Stomach (tissue), 9 donors: ENCODE data around the gene RNF215. TPM values are rescaled to one million over a fixed set of nuclear protein-coding genes. Genes with fewer than 3 reads are reported as not detected.

Experiments used
- DNase-seq, 2 donors: peaks; one replicate each; pipeline versions ENCODE4 v3.0.0 to v3.0.0-alpha.2; 2013 to 2019
- H3K27ac ChIP-seq, 5 donors: fragments of 200-600 bp in 4 of 5; sonication (generic) in 4 of 5; one replicate each; pipeline ENCODE4 v1.5.1; 2013 to 2019; ENCODE audit warnings: mild to moderate bottlenecking in 1 of 5, moderate library complexity in 1 of 5
- H3K27me3 ChIP-seq, 3 donors: fragments of 200-600 bp; sonication (generic); one replicate each; pipeline ENCODE4 v1.5.1; 2017 to 2019; ENCODE audit warnings: mixed run types in 1 of 3
- H3K36me3 ChIP-seq, 4 donors: fragments of 200-600 bp; sonication (generic); 1 replicate in 3 of 4; 2 replicates in 1 of 4; pipeline ENCODE4 v1.5.1; 2016 to 2019
- H3K4me1 ChIP-seq, 4 donors: fragments of 200-600 bp; sonication (generic); one replicate each; pipeline ENCODE4 v1.5.1; 2016 to 2019
- H3K4me3 ChIP-seq, 4 donors: fragments of 200-600 bp; sonication (generic) in 3 of 4; one replicate each; pipeline ENCODE4 v1.5.1; 2016 to 2019; ENCODE audit warnings: mild to moderate bottlenecking in 1 of 4
- H3K9me3 ChIP-seq, 4 donors: fragments of 200-600 bp; sonication (generic); one replicate each; pipeline ENCODE4 v1.5.1; 2016 to 2019
- EP300 ChIP-seq: sonication (generic); formaldehyde crosslinking; IDR thresholded peaks from one replicate; pipeline ENCODE4 v1.6.1; 2017; ENCODE audit warnings: antibody characterized with exemption
- POLR2A ChIP-seq, 4 donors: fragments of 450-650 bp; IDR thresholded peaks; one replicate each; pipeline ENCODE4 v1.6.1; 2016; ENCODE audit warnings: antibody characterized with exemption in 4 of 4, control low read depth in 2 of 4, mild to moderate bottlenecking in 1 of 4, moderate library complexity in 1 of 4
- POLR2AphosphoS5 ChIP-seq, 3 donors: sonication (generic); formaldehyde crosslinking; IDR thresholded peaks; one replicate each; pipeline ENCODE4 v1.6.1; 2016; ENCODE audit warnings: antibody characterized with exemption in 3 of 3
- WGBS, 5 donors: extraction: QIAGEN DNeasy Blood & Tissue Kit in 3 of 5; methylation state at CpG; one replicate each; pipeline versions ENCODE4 v1.1.5 to v1.1.7; 2013 to 2018; 5-methylcytosine and 5-hydroxymethylcytosine counted together
- intact Hi-C: fragments of 100-400 bp; cut with DNase I; formaldehyde crosslinking; loops from one replicate; pipeline ENCODE4 v1.15.1; 2023; ENCODE audit warnings: low total_unique reads
- polyA plus RNA-seq, 3 donors: library from polyadenylated mRNA; stranded (reverse); fragments of 200-250 nt; gene quantifications; one replicate each; pipeline ENCODE4 v1.2.3, GENCODE V29; 2013
- total RNA-seq, 5 donors: library from RNA; depleted of rRNA; stranded (reverse); fragments of >200 nt; gene quantifications; one replicate each; pipeline versions ENCODE4 v1.1.0 to v1.2.3, GENCODE V29; 2014 to 2016
- TF ChIP-seq, protein P1 (sequence below), 7 experiments: fragments of 450-650 bp in 4 of 7; fragments of 200-600 bp in 3 of 7; sonication (generic) in 3 of 7; IDR thresholded peaks; one replicate each; pipeline ENCODE4 v1.5.1; 2016 to 2019; ENCODE audit warnings: antibody characterized with exemption in 7 of 7, control low read depth in 2 of 7, mild to moderate bottlenecking in 1 of 7
- donor health status: healthy with polysubstance abuse.
- donor health status: Bipolar disorder and iron deficiency.
- donor health status: healthy.

The RNF215 gene
- total and polyA plus RNA-seq, 8 donors: 3.6 to 29.4 (median 7.3) TPM

DNA sequence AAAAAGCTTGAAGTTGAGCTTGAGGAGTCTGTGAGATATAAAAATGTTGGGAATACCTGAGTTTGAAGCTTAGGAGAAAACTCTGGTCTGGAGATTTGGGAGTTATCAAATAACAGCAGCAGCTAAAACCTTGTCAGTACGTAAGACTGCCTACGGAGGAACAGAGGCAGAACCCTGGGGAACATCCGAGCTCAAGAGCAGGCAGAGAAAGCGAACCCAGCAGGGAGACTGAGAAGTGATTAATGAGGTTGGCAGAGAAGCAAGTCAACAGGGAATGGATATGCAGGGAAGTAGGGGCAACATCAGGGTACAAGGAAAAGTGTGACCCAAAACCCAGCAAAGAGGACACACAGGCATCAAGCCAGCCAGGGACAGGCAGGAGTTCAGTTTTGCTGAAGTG is 25.8 kb upstream of the RNF215 start:
- TF ChIP-seq, protein P1, sequence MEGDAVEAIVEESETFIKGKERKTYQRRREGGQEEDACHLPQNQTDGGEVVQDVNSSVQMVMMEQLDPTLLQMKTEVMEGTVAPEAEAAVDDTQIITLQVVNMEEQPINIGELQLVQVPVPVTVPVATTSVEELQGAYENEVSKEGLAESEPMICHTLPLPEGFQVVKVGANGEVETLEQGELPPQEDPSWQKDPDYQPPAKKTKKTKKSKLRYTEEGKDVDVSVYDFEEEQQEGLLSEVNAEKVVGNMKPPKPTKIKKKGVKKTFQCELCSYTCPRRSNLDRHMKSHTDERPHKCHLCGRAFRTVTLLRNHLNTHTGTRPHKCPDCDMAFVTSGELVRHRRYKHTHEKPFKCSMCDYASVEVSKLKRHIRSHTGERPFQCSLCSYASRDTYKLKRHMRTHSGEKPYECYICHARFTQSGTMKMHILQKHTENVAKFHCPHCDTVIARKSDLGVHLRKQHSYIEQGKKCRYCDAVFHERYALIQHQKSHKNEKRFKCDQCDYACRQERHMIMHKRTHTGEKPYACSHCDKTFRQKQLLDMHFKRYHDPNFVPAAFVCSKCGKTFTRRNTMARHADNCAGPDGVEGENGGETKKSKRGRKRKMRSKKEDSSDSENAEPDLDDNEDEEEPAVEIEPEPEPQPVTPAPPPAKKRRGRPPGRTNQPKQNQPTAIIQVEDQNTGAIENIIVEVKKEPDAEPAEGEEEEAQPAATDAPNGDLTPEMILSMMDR (IDR thresholded peaks at IDR 0.05): no peak
- TF ChIP-seq POLR2AphosphoS5 (IDR thresholded peaks at IDR 0.05): no peak
- no peak for TF ChIP-seq EP300
- TF ChIP-seq POLR2A (IDR thresholded peaks at IDR 0.05): no peak
- Histone ChIP-seq H3K36me3 (peaks cover 14 to 98% (median 90%) of the 10 kb centered on the region in 4 donors), H3K27ac (no peak overlapping the region)

DNA sequence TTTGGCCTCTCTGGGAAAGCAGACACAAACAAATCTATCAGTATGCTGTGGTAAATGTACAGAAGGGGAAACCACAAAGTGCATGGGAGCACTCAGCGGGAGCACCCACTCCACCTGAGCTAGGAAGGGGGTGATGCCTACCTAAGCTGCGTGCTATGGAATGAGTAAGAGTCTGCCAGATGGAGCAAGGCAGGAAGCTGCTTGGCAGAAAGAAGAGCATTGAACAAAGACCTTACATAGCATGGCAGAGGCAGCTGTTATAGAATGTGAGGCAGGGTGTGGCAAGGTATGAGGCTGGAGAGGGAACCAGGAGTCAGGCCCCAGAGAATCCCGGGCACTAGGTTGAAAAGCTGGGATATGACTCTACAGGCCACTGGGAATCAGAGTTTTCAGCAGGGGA is 24.6 kb upstream of the RNF215 start:
- peaks cover 14 to 98% (median 90%) of the 10 kb centered on the region in 4 donors for H3K36me3 ChIP-seq

More for the DNA sequence above, 25.8 kb upstream of the RNF215 start:
- Histone ChIP-seq H3K27me3 (no peaks in the 10 kb centered on the region), H3K9me3 (no peaks in the 10 kb centered on the region), H3K4me1 (peaks cover 9 to 24% (median 18%) of the 10 kb centered on the region in 4 donors), H3K4me3 (no peak overlapping the region)
- intact Hi-C loops: no loop called here
- no peak for DNase-seq
- WGBS, 5 donors: 86 to 93% (median 90%) methylated on average over 4 of the region's 4 CpGs

DNA sequence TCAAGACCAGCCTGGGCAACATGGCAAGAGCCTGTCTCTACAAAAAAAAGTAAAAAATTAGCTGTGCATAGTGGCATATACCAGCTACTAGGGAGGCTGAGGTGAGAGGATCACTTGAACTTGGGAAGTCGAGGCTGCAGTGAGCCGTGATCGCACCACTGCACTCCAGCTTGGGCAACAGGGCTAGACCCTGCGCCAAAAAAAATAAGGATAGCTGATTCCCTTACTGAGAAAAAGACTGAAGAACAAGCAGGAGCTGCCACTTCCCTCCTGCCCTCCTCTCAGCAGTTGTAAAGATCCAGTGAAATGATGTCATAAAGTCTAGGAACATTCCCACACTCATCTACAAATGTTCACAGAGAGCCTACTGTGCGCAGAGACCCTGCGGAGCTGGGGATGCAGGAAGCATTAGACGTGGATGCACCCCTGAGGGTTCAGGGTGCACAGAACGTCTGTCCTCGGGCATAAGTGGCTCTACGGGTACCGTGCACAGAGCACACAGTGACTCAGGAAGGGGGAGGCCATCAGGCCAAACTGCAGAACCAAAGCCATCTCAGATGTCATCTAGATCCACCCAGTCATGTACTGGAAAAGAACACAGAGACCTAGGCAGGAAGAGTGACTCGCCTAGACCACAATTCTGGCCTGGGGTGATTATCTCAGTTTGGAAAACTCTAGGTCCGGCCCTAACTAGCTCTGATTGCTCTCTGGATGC is 21.3 kb upstream of the RNF215 start:
- DNase-seq: no peak
- WGBS, 5 donors: 79 to 90% (median 86%) methylated on average over 13 of the region's 13 CpGs
- no peak overlapping the region for H3K4me3 ChIP-seq
- intact Hi-C loops: no loop called here
- H3K4me1 ChIP-seq: no peaks in the 10 kb centered on the region
- TF ChIP-seq POLR2AphosphoS5 (IDR thresholded peaks at IDR 0.05) (no peak), EP300 (no peak)
- no peak overlapping the region for H3K27ac ChIP-seq
- no peaks in the 10 kb centered on the region for H3K27me3 ChIP-seq
- H3K9me3 ChIP-seq: no peaks in the 10 kb centered on the region
- peaks cover 4 to 83% (median 72%) of the 10 kb centered on the region in 4 donors for H3K36me3 ChIP-seq

More for the DNA sequence above, 24.6 kb upstream of the RNF215 start:
- Histone ChIP-seq H3K27ac (no peak overlapping the region), H3K9me3 (no peaks in the 10 kb centered on the region), H3K27me3 (no peaks in the 10 kb centered on the region), H3K4me1 (peaks cover 3 to 12% (median 8%) of the 10 kb centered on the region in 4 donors), H3K4me3 (no peak overlapping the region)
- TF ChIP-seq, protein P1 (IDR thresholded peaks at IDR 0.05): no peak
- TF ChIP-seq EP300 (no peak), POLR2AphosphoS5 (IDR thresholded peaks at IDR 0.05) (no peak), POLR2A (IDR thresholded peaks at IDR 0.05) (no peak)
- WGBS, 5 donors: 75 to 83% (median 79%) methylated on average over 3 of the region's 3 CpGs
- intact Hi-C loops: no loop called here
- DNase-seq: no peak

DNA sequence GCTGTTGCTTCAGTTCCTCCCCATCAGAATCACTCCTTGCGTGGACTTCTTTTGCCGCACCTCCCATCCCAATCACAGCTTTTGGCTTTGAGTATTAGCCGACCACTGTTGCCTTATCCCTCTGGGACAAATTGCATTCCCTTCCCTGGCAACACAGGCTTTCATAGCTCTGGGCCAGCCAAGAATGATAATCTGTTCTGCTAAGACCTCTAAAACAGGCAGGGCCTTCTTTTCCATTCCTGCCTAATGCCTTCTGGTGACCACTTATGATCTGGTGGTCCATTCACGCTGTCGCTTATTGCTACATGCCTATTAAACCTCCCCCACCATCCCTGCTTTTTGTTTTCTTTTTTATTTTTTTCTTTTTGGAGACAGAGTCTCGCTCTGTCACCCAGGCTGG is 19.2 kb upstream of the RNF215 start:
- DNase-seq: no peak
- Histone ChIP-seq H3K4me1 (peaks cover 0 to 8% (median 0%) of the 10 kb centered on the region in 4 donors), H3K27me3 (no peaks in the 10 kb centered on the region), H3K36me3 (peaks cover 4 to 68% (median 58%) of the 10 kb centered on the region in 4 donors), H3K27ac (no peak overlapping the region), H3K4me3 (no peak overlapping the region), H3K9me3 (no peaks in the 10 kb centered on the region)
- WGBS, 5 donors: 79 to 95% (median 94%) methylated on average over 6 of the region's 6 CpGs
- intact Hi-C loops: no loop called here
- TF ChIP-seq, protein P1 (IDR thresholded peaks at IDR 0.05): no peak
- TF ChIP-seq EP300: no peak
- no peak for TF ChIP-seq POLR2A (IDR thresholded peaks at IDR 0.05)
- TF ChIP-seq POLR2AphosphoS5 (IDR thresholded peaks at IDR 0.05): no peak

DNA sequence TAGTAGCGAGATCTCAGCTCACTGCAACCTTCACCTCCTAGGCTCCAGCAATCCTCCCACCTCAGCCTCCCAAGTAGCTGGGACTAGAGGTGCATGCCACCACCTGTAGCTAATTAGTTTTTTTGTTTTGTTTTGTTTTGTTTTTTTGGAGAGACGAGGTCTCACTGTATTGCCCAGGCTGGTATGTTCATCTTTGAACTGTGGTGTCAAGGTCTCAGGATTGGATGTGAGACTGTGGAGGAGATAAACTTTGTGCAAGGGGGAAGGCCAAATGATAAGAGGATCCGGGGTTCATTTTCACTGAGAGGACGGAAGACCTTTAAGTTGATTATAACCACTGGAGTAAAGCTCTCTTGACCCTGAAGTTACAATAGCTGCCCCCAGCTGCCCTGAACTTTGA is 18.5 kb upstream of the RNF215 start:
- no peak overlapping the region for H3K27ac ChIP-seq
- 53 to 76% (median 66%) methylated on average over 3 to 4 of the region's 4 CpGs for WGBS, 5 donors
- H3K9me3 ChIP-seq: no peaks in the 10 kb centered on the region
- no peaks in the 10 kb centered on the region for H3K27me3 ChIP-seq
- H3K4me3 ChIP-seq: no peak overlapping the region
- intact Hi-C loops: no loop called here
- peaks cover 0 to 8% (median 0%) of the 10 kb centered on the region in 4 donors for H3K4me1 ChIP-seq
- TF ChIP-seq, protein P1 (IDR thresholded peaks at IDR 0.05): no peak
- TF ChIP-seq EP300 (no peak), POLR2A (IDR thresholded peaks at IDR 0.05) (no peak), POLR2AphosphoS5 (IDR thresholded peaks at IDR 0.05) (no peak)
- H3K36me3 ChIP-seq: peaks cover 4 to 61% (median 52%) of the 10 kb centered on the region in 4 donors
- DNase-seq: no peak
